Panc1 (cell line): ENCODE results near the gene EXT2. TPM values are rescaled to one million over a fixed set of nuclear protein-coding genes. Genes with fewer than 3 reads are reported as not detected.

Experiments
- ATAC-seq: fragments of 200-7000 bp; cut with Tn5 transposase; 2 replicates; pipeline ENCODE4 v1.9.1; 2020; ENCODE audit warnings: mild to moderate bottlenecking, moderate library complexity
- BruUV-seq: library from RNA; stranded (reverse); fragments of 400-500 nt; replicated peaks from 2 replicates; lab custom pipeline; 2021; lab: Mats Ljungman, UMichigan
- CTCF ChIA-PET: fragments of 300-600 bp; sonication (Branson Sonifier 250); formaldehyde crosslinking; loops from one replicate; lab custom pipeline; 2022; ENCODE audit warnings: antibody characterized with exemption; lab: Charles Lee
- POLR2A ChIA-PET: fragments of 300-600 bp; sonication (Branson Sonifier 250); formaldehyde crosslinking; loops from one replicate; lab custom pipeline; 2022; ENCODE audit warnings: antibody characterized with exemption; lab: Charles Lee
- DNase-seq: peaks from one replicate; pipeline ENCODE4 v3.0.0-alpha.2; 2010; ENCODE audit warnings: low read depth, low spot score
- H3K27ac ChIP-seq: 2 replicates; pipeline ENCODE4 v1.5.1; 2011; ENCODE audit warnings: mild to moderate bottlenecking, low read length, inconsistent platforms
- H3K27me3 ChIP-seq: fragments of 200-500 bp; sonication (Bioruptor generic); 2 replicates; pipeline ENCODE4 v1.6.0; 2014; ENCODE audit warnings: low read length, inconsistent platforms; ENCODE audit not compliant: control insufficient read depth, insufficient read depth
- H3K36me3 ChIP-seq: fragments of 200-500 bp; sonication (Bioruptor generic); 2 replicates; pipeline ENCODE4 v1.5.1; 2014; ENCODE audit warnings: inconsistent platforms, mild to moderate bottlenecking, low read length, moderate library complexity; ENCODE audit not compliant: control insufficient read depth, insufficient read depth
- H3K4me1 ChIP-seq: 2 replicates; pipeline ENCODE4 v1.5.1; 2011; ENCODE audit warnings: inconsistent platforms, mild to moderate bottlenecking, low read length, moderate library complexity; ENCODE audit not compliant: control insufficient read depth, insufficient read depth
- H3K4me3 ChIP-seq, 2 experiments: 2 replicates each; pipeline ENCODE4 v1.5.1; 2011 to 2012; ENCODE audit warnings: low read depth in 2 of 2, low read length in 2 of 2, mild to moderate bottlenecking in 2 of 2, inconsistent platforms in 1 of 2, moderate library complexity in 1 of 2
- H3K9me3 ChIP-seq: fragments of 200-500 bp; sonication (Bioruptor generic); 2 replicates; pipeline ENCODE4 v1.5.1; 2014; ENCODE audit warnings: low read depth, mild to moderate bottlenecking, inconsistent platforms, low read length, moderate library complexity; ENCODE audit not compliant: control insufficient read depth, insufficient read depth
- CTCF ChIP-seq: fragments of 450-650 bp; IDR thresholded peaks from 2 replicates; pipeline ENCODE4 v1.5.1; 2017; ENCODE audit warnings: mild to moderate bottlenecking
- POLR2AphosphoS5 ChIP-seq: IDR thresholded peaks from 2 replicates; pipeline ENCODE4 v1.6.1; 2012; ENCODE audit warnings: mild to moderate bottlenecking, low read depth, low read length, moderate library complexity
- REST ChIP-seq, 2 experiments: IDR thresholded peaks; 2 replicates each; pipeline ENCODE4 v1.6.1; 2011 to 2012; ENCODE audit warnings: low read depth in 2 of 2, control low read depth in 1 of 2, low read length in 1 of 2, mild to moderate bottlenecking in 1 of 2, moderate library complexity in 1 of 2; ENCODE audit not compliant: insufficient read depth in 1 of 2
- SIN3A ChIP-seq: IDR thresholded peaks from 2 replicates; pipeline ENCODE4 v1.6.1; 2012; ENCODE audit warnings: low read depth, mild to moderate bottlenecking, low read length, moderate library complexity, borderline replicate concordance; ENCODE audit not compliant: insufficient read depth
- TCF7L2 ChIP-seq: IDR thresholded peaks from 2 replicates; pipeline ENCODE4 v1.6.1; 2011; ENCODE audit warnings: mild to moderate bottlenecking, low read depth, low read length, inconsistent platforms
- in situ Hi-C: cut with HindIII; loops from 2 replicates; pipeline ENCODE4 v1.10.0; 2016; ENCODE audit warnings: low sequenced_read_pairs, low pct_unique_long_range_greater_than_20kb
- intact Hi-C: fragments of 100-400 bp; cut with micrococcal nuclease; formaldehyde crosslinking; loops from one replicate; pipeline ENCODE4 v1.10.0; 2022; ENCODE audit not compliant: unreplicated experiment
- total RNA-seq: library from RNA; stranded (reverse); gene quantifications from one replicate; pipeline ENCODE4 v1.2.1, GENCODE V29; 2021; ENCODE audit not compliant: unreplicated experiment

The EXT2 gene
- total RNA-seq, 1 experiment from 2014 or later: 57.5 TPM

GRCh38 chr11:44261800-44262591 is 166.5 kb downstream of the EXT2 start:
- in situ Hi-C loops: no loop called here
- Histone ChIP-seq H3K27me3 (no peaks in the 10 kb centered on the region), H3K27ac (no peak overlapping the region), H3K4me3 (no peak overlapping the region), H3K4me1 (no peaks in the 10 kb centered on the region), H3K36me3 (no peaks in the 10 kb centered on the region), H3K9me3 (no peaks in the 10 kb centered on the region)
- DNase-seq (no peak), ATAC-seq (no peak)
- intact Hi-C loops: no loop called here
- ChIA-PET CTCF (interaction anchor here (0.6 kb wide), 1 partner anchor 436 kb away, joined by 9 read pairs; no protein-coding TSS in a partner anchor), POLR2A (no interaction called here)
- TF ChIP-seq SIN3A: no peak
- no peak for TF ChIP-seq CTCF
- TF ChIP-seq REST (IDR thresholded peaks at IDR 0.05; ENCODE audit: insufficient read depth in 1 of 2, low read depth in 2 of 2, low read length in 1 of 2): no peak
- no peak for TF ChIP-seq TCF7L2
- TF ChIP-seq POLR2AphosphoS5: no peak
- no TSS peak for BruUV-seq

GRCh38 chr11:44263738-44264437 is 168.4 kb downstream of the EXT2 start:
- no TSS peak for BruUV-seq
- CTCF ChIA-PET: no interaction called here

More at GRCh38 chr11:44263738-44264437, 168.4 kb downstream of the EXT2 start:
- H3K27me3 ChIP-seq: no peaks in the 10 kb centered on the region
- no peak overlapping the region for H3K4me3 ChIP-seq
- in situ Hi-C loops (no loop called here), intact Hi-C loops (no loop called here)
- POLR2A ChIA-PET: no interaction called here
- no peak for DNase-seq
- no peaks in the 10 kb centered on the region for H3K4me1 ChIP-seq
- no peaks in the 10 kb centered on the region for H3K9me3 ChIP-seq
- no peak for ATAC-seq
- H3K27ac ChIP-seq: no peak overlapping the region
- H3K36me3 ChIP-seq: no peaks in the 10 kb centered on the region
- no peak for TF ChIP-seq TCF7L2
- TF ChIP-seq REST (IDR thresholded peaks at IDR 0.05; ENCODE audit: insufficient read depth in 1 of 2, low read depth in 2 of 2, low read length in 1 of 2): no peak
- no peak for TF ChIP-seq POLR2AphosphoS5
- no peak for TF ChIP-seq SIN3A
- no peak for TF ChIP-seq CTCF
